BLaER1 treated with 17β-estradiol and CSF1 and Interleukin-3, amounts not matched to agents 10 nM and 100 nM (cell line): ENCODE results near the gene BAIAP2L2.
A peak's percentile ranks its signal among the peaks of the same experiment; 100 is the strongest.

Experiments
- H3K27ac ChIP-seq, 11 experiments: shearing (Covaris generic); formaldehyde crosslinking; 2 replicates each; pipeline ENCODE4 v1.8.1; 2022
- H3K27me3 ChIP-seq, 11 experiments: shearing (Covaris generic); formaldehyde crosslinking; 2 replicates each; pipeline ENCODE4 v1.8.1; 2022
- H3K36me3 ChIP-seq, 11 experiments: shearing (Covaris generic); formaldehyde crosslinking; 2 replicates each; pipeline ENCODE4 v1.8.1; 2022
- H3K4me1 ChIP-seq, 10 experiments: shearing (Covaris generic); formaldehyde crosslinking; 2 replicates each; pipeline ENCODE4 v1.8.1; 2022
- H3K4me2 ChIP-seq, 11 experiments: shearing (Covaris generic); formaldehyde crosslinking; 2 replicates each; pipeline ENCODE4 v1.8.1; 2022
- H3K4me3 ChIP-seq, 10 experiments: shearing (Covaris generic); formaldehyde crosslinking; 2 replicates each; pipeline ENCODE4 v1.8.1; 2022
- H3K9ac ChIP-seq, 11 experiments: shearing (Covaris generic); formaldehyde crosslinking; 2 replicates each; pipeline ENCODE4 v1.8.1; 2022
- H3K9me3 ChIP-seq, 11 experiments: shearing (Covaris generic); formaldehyde crosslinking; replicated peaks in 1 of 11; 2 replicates each; pipeline ENCODE4 v1.8.1; 2022
- H4K20me1 ChIP-seq, 11 experiments: shearing (Covaris generic); formaldehyde crosslinking; 2 replicates each; pipeline ENCODE4 v1.8.1; 2022
- Cebpa-rat ChIP-seq, 11 experiments: shearing (Covaris generic); IDR thresholded peaks; 2 replicates each; pipeline ENCODE4 v1.8.1; 2022

BAIAP2L2 gene

GRCh38 chr22:38088629-38089473, 21.6 kb downstream of the BAIAP2L2 start:
- Histone ChIP-seq H4K20me1 (peaks cover 0 to 4% (median 0%) of the 10 kb centered on the region in 11 experiments; a peak in 3 of 22 replicates), H3K9me3 (no peaks in the 10 kb centered on the region), H3K4me3 (no peak overlapping the region), H3K27me3 (peaks cover 0 to 8% (median 2%) of the 10 kb centered on the region in 11 experiments; a peak in 11 of 22 replicates), H3K4me1 (no peaks in the 10 kb centered on the region), H3K27ac (no peak overlapping the region), H3K36me3 (no peaks in the 10 kb centered on the region; a peak in 1 of 22 replicates), H3K4me2 (no peak overlapping the region), H3K9ac (no peak overlapping the region)
- no peak for TF ChIP-seq Cebpa-rat (IDR thresholded peaks at IDR 0.05)

- H3K9ac ChIP-seq: no peak overlapping the region
- H3K4me2 ChIP-seq: no peak overlapping the region
- H3K27ac ChIP-seq: no peak overlapping the region
- TF ChIP-seq Cebpa-rat (IDR thresholded peaks at IDR 0.05): no peak
- no peaks in the 10 kb centered on the region for H3K9me3 ChIP-seq
- peaks cover 0 to 7% (median 3%) of the 10 kb centered on the region in 10 experiments; a peak in 15 of 20 replicates for H3K4me1 ChIP-seq
- no peak overlapping the region for H3K4me3 ChIP-seq
- no peaks in the 10 kb centered on the region for H3K36me3 ChIP-seq
- peaks cover 8 to 18% (median 12%) of the 10 kb centered on the region in 11 experiments for H3K27me3 ChIP-seq
- peaks cover 0 to 7% (median 0%) of the 10 kb centered on the region in 11 experiments; a peak in 3 of 22 replicates for H4K20me1 ChIP-seq
These were observed 22.6 kb downstream of the BAIAP2L2 start for GRCh38 chr22:38087855-38088254.

DNA sequence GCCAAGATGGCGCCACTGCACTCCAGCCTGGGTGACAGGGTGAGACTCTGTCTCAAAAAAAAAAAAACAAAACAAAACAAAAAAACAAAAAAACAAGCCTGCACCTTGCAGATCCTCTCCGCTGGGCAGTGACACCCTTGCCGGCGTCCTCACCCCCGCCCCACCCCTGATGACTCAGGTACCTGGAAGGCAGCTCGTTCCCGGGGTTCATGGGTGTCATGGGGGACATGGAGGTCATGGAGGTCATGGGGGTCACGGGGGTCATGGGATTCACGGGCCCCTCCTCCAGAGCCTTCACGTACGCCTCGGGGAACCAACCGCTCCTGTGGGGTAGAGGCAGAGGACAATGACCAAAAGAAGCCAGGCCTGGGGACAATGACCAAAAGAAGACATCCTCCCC, 23.5 kb downstream of the BAIAP2L2 start:
- peaks cover 6 to 16% (median 12%) of the 10 kb centered on the region in 10 experiments; a peak in 18 of 20 replicates for H3K4me1 ChIP-seq
- no peak overlapping the region for H3K4me3 ChIP-seq
- peaks cover 17 to 27% (median 21%) of the 10 kb centered on the region in 11 experiments for H3K27me3 ChIP-seq
- H3K27ac ChIP-seq: no peak overlapping the region
- H4K20me1 ChIP-seq: peaks cover 0 to 9% (median 0%) of the 10 kb centered on the region in 11 experiments; a peak in 4 of 22 replicates
- no peak overlapping the region for H3K9ac ChIP-seq
- no peaks in the 10 kb centered on the region for H3K9me3 ChIP-seq
- TF ChIP-seq Cebpa-rat (IDR thresholded peaks at IDR 0.05): no peak
- no peak overlapping the region for H3K4me2 ChIP-seq
- H3K36me3 ChIP-seq: no peaks in the 10 kb centered on the region

DNA sequence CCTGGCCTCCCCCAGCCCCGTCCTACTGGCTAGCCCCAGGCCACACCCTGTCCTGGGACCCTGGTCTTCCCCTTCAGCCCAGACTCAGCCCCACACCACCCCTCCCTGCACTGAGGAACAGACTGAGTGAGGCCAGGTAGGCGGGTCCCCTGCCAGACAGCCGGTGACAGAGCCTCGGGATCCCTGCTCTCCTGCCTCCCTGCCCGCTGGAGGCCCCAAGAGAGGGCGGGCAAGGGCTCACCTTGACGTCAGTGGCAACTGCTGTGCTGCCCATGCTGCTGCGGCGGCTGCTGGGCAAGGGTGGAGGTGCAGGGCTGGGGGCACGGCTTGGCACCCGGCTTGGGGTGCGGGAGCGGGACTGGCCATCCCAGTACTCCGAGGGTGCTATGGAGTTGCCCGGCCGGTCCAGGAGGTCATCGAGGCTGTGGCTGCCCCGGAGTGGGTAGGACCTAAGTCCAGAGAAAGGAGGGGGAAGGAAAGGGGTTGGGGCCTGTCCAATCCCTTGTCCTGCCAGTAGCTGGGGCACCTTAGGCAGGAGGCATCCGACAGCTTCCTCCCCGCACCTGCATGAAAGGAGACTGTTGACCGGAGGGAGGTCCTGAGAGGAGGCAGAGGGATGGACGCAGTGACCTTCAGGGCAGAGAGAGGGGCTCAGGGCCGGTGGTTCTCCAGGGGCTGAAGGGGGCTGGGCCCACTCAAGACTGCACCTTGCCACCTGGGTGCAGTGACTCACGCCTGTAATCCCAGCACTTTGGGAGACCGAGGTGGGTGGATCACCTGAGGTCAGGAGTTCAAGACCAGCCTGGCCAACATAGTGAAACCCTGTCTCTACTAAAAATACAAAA, 24.3 kb downstream of the BAIAP2L2 start:
- Histone ChIP-seq H3K4me3 (no peak overlapping the region), H3K9me3 (no peaks in the 10 kb centered on the region), H3K27me3 (peaks cover 24 to 34% (median 28%) of the 10 kb centered on the region in 11 experiments), H3K4me2 (no peak overlapping the region), H3K9ac (no peak overlapping the region), H3K27ac (no peak overlapping the region), H3K4me1 (peaks cover 12 to 23% (median 19%) of the 10 kb centered on the region in 10 experiments; a peak in 18 of 20 replicates), H3K36me3 (no peaks in the 10 kb centered on the region), H4K20me1 (peaks cover 0 to 17% (median 0%) of the 10 kb centered on the region in 11 experiments; a peak in 4 of 22 replicates)
- no peak for TF ChIP-seq Cebpa-rat (IDR thresholded peaks at IDR 0.05)

DNA sequence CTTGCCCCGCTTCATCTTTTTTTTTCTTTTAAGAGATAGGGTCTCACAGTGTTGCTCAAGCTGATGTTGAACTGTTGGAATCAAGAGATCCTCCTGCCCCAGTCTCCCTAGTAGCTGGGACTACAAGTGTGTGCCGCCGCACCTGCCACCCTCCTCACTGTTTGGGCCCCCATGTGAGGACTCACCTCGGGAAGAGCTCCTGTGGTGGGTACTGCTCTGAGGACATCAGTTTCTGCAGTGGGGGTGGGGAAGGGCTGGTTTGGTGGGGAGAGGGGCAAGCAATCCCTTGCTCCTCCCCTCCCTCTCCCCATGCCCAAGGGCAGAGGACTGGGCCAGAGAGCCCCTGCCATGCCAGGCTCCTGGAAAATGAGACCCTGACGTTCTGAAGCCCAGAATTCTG, 25.0 kb downstream of the BAIAP2L2 start:
- Histone ChIP-seq H3K4me3 (no peak overlapping the region), H3K9ac (no peak overlapping the region), H3K9me3 (no peaks in the 10 kb centered on the region), H4K20me1 (peaks cover 0 to 24% (median 0%) of the 10 kb centered on the region in 11 experiments; a peak in 4 of 22 replicates), H3K27ac (no peak overlapping the region), H3K36me3 (no peaks in the 10 kb centered on the region), H3K4me2 (no peak overlapping the region), H3K27me3 (peaks cover 31 to 41% (median 35%) of the 10 kb centered on the region in 11 experiments), H3K4me1 (peaks cover 18 to 28% (median 25%) of the 10 kb centered on the region in 10 experiments; a peak in 18 of 20 replicates)
- TF ChIP-seq Cebpa-rat (IDR thresholded peaks at IDR 0.05): no peak

DNA sequence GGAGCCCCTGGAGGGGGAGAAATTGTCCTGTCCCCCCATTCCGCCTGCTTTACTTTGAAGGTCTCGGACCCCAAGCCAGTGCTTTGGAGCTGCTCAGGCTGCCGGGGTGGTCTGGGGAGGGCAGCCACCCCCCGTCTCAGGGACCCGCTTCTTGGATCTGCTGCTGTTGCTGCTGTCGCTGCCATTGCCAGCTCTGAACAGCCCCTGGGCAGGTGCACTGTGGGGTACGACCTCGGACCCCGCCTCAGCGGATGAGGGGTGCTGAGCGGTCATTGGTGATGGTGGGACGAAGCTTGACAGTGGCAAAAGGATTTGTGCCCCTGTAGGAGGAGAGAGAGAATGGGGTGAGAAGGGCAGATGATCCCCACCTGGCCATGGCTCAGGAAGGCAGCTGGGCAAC, 25.4 kb downstream of the BAIAP2L2 start:
- H3K27me3 ChIP-seq: peaks cover 36 to 46% (median 40%) of the 10 kb centered on the region in 11 experiments
- no peak for TF ChIP-seq Cebpa-rat (IDR thresholded peaks at IDR 0.05)
- peaks cover 18 to 30% (median 26%) of the 10 kb centered on the region in 10 experiments; a peak in 18 of 20 replicates for H3K4me1 ChIP-seq

DNA sequence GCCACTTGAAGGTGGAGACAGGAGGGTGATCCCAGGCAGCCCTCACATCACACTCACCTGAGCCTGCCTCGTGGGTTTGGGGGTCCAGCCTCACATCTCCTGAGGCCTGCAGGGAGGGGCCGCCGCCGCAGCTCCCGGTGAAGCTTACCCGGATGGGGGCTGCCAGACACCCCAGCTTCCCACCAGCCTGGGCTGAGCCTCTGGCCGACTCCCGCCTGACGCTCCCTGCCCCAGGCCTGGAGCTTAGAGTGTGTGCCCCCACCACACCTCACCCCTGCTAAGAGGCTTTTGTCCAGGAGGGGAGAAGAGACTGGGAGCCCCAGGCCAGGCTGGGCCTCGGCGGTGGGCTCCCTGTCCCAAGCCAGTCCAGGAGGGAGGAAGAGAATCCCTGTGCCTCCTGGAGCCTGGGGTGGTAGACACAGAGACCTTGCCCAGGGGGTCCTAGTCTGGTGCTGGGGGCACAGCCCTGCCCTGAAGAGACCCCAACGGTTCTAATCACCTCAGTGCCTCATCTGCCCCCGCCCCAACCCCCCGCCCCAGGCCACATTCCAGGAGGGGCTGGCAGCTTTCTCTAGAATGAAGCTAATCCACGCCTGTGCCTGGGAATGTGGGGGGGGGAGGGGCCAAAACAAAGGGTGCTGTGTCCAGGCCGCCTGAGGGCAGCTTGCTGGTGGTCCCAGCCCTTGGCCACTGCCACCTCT, 26.4 kb downstream of the BAIAP2L2 start, which contains the start of gene SLC16A8:
SLC16A8 (minus strand) TSS at position 254 of the 701 bp plus-strand sequence. CDS start 1,311 bp downstream, outside the sequence.
- Histone ChIP-seq H3K9me3 (no peaks in the 10 kb centered on the region), H3K9ac (no peak within 1 kb of the TSS; a peak in 1 of 22 replicates), H4K20me1 (peaks cover 0 to 28% (median 0%) of the 10 kb centered on the region in 11 experiments; a peak in 4 of 22 replicates), H3K27me3 (peaks cover 43 to 55% (median 49%) of the 10 kb centered on the region in 11 experiments), H3K4me2 (peak within 1 kb of the TSS in 10 of 11 experiments; percentile 43 to 70 (median 60); a peak in 18 of 22 replicates), H3K27ac (no peak within 1 kb of the TSS), H3K36me3 (no peaks in the 10 kb centered on the region), H3K4me1 (peaks cover 18 to 40% (median 26%) of the 10 kb centered on the region in 10 experiments; a peak in 18 of 20 replicates), H3K4me3 (no peak within 1 kb of the TSS)
- no peak for TF ChIP-seq Cebpa-rat (IDR thresholded peaks at IDR 0.05)

More for the DNA sequence above, 25.4 kb downstream of the BAIAP2L2 start:
- Histone ChIP-seq H4K20me1 (peaks cover 0 to 26% (median 0%) of the 10 kb centered on the region in 11 experiments; a peak in 4 of 22 replicates), H3K9me3 (no peaks in the 10 kb centered on the region), H3K4me2 (no peak overlapping the region), H3K27ac (no peak overlapping the region), H3K4me3 (no peak overlapping the region), H3K9ac (no peak overlapping the region), H3K36me3 (no peaks in the 10 kb centered on the region)
